ENCODE results near the gene ITPR1. TPM values are rescaled to one million over a fixed set of nuclear protein-coding genes. Genes with fewer than 3 reads are reported as not detected.

Gene ITPR1
- total and polyA plus RNA-seq, 10 of the 15 experiments (the other 5 are each of a cell fraction or from before 2014, with no cell fraction given), result 12.2 to 239 (median 28.4) TPM

DNA sequence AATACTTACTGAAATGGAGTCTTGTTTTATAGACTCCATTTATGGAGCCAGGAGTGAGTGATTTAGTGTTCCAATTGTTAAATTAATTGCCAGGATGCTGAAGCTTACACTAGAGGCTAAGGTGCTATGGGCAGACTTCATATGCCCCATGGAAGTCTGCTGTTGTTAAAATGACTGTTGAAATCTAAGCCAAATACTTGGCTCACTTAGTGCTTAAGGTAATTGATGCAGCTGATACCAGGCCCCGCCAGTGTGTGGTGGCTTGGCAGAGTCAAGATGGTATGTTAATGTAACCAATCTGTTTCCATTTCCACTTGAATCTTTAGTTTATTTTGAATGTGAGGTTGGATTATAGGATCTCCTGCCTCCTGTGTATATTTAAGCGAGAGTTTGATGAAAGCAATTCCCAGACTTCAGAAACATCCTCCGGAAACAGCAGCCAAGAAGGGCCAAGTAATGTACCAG lies 187.1 kb downstream of the ITPR1 start (continued):
- TF ChIP-seq, protein P1, sequence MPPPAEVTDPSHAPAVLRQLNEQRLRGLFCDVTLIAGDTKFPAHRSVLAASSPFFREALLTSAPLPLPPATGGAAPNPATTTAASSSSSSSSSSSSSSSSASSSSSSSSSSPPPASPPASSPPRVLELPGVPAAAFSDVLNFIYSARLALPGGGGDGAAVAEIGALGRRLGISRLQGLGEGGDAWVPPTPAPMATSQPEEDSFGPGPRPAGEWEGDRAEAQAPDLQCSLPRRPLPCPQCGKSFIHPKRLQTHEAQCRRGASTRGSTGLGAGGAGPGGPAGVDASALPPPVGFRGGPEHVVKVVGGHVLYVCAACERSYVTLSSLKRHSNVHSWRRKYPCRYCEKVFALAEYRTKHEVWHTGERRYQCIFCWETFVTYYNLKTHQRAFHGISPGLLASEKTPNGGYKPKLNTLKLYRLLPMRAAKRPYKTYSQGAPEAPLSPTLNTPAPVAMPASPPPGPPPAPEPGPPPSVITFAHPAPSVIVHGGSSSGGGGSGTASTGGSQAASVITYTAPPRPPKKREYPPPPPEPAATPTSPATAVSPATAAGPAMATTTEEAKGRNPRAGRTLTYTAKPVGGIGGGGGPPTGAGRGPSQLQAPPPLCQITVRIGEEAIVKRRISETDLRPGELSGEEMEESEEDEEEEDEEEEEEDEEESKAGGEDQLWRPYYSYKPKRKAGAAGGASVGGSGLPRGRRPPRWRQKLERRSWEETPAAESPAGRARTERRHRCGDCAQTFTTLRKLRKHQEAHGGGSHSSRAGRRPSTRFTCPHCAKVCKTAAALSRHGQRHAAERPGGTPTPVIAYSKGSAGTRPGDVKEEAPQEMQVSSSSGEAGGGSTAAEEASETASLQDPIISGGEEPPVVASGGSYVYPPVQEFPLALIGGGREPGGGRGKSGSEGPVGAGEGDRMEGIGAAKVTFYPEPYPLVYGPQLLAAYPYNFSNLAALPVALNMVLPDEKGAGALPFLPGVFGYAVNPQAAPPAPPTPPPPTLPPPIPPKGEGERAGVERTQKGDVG (CRISPR knock-in tag; IDR thresholded peaks at IDR 0.05), result no peak
- TF ChIP-seq, protein P2, sequence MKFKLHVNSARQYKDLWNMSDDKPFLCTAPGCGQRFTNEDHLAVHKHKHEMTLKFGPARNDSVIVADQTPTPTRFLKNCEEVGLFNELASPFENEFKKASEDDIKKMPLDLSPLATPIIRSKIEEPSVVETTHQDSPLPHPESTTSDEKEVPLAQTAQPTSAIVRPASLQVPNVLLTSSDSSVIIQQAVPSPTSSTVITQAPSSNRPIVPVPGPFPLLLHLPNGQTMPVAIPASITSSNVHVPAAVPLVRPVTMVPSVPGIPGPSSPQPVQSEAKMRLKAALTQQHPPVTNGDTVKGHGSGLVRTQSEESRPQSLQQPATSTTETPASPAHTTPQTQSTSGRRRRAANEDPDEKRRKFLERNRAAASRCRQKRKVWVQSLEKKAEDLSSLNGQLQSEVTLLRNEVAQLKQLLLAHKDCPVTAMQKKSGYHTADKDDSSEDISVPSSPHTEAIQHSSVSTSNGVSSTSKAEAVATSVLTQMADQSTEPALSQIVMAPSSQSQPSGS (IDR thresholded peaks at IDR 0.05; ENCODE audit: low read length), result no peak
- TF ChIP-seq SIN3A (IDR thresholded peaks at IDR 0.05; ENCODE audit: low read depth, low read length) (no peak), BRCA1 (IDR thresholded peaks at IDR 0.05; ENCODE audit: low read depth, low read length) (no peak), MEF2A (IDR thresholded peaks at IDR 0.05; ENCODE audit: insufficient read depth, low read depth, low read length) (no peak), SMAD1 (IDR thresholded peaks at IDR 0.05; ENCODE audit: low read depth, partially characterized antibody) (no peak), NRF1 (conservative IDR thresholded peaks at IDR 0.05; ENCODE audit: low read depth, low read length) (no peak)
- TF ChIP-seq, protein P3, sequence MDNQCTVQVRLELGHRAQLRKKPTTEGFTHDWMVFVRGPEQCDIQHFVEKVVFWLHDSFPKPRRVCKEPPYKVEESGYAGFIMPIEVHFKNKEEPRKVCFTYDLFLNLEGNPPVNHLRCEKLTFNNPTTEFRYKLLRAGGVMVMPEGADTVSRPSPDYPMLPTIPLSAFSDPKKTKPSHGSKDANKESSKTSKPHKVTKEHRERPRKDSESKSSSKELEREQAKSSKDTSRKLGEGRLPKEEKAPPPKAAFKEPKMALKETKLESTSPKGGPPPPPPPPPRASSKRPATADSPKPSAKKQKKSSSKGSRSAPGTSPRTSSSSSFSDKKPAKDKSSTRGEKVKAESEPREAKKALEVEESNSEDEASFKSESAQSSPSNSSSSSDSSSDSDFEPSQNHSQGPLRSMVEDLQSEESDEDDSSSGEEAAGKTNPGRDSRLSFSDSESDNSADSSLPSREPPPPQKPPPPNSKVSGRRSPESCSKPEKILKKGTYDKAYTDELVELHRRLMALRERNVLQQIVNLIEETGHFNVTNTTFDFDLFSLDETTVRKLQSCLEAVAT (IDR thresholded peaks at IDR 0.05), result no peak

All from GM12878 (cell line).